ENCODE results near the gene UGT1A8.

DNA sequence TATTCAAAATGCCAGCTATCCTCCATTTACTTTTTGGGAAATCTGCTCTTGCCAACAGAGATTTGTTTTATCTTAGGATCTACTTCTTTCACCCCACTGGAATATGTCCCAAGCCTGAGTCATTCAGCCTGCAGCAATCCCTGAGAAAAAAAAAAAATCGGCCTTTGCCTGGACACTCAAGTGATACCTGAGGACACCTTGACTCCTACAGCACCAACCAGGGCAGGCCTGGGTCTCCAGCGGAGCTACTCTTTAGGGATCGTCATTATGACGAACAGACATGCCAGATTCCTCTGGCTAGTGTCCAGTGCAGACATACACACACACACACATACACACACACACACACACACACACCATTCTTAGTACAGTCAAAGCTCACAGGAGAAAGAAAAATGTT lies 73.0 kb downstream of the UGT1A8 start:
- TF ChIP-seq, protein P1, sequence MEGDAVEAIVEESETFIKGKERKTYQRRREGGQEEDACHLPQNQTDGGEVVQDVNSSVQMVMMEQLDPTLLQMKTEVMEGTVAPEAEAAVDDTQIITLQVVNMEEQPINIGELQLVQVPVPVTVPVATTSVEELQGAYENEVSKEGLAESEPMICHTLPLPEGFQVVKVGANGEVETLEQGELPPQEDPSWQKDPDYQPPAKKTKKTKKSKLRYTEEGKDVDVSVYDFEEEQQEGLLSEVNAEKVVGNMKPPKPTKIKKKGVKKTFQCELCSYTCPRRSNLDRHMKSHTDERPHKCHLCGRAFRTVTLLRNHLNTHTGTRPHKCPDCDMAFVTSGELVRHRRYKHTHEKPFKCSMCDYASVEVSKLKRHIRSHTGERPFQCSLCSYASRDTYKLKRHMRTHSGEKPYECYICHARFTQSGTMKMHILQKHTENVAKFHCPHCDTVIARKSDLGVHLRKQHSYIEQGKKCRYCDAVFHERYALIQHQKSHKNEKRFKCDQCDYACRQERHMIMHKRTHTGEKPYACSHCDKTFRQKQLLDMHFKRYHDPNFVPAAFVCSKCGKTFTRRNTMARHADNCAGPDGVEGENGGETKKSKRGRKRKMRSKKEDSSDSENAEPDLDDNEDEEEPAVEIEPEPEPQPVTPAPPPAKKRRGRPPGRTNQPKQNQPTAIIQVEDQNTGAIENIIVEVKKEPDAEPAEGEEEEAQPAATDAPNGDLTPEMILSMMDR (IDR thresholded peaks at IDR 0.05): no peak
- TF ChIP-seq EZH2 (IDR thresholded peaks at IDR 0.05; ENCODE audit: borderline replicate concordance, insufficient read depth, low read depth, low read length, poor library complexity, severe bottlenecking): no peak

Measured in B cell (primary cell).